ENCODE measurements around the gene LENEP. TPM values are rescaled to one million over a fixed set of nuclear protein-coding genes. Genes with fewer than 3 reads are reported as not detected.
A peak's percentile ranks its signal among the peaks of the same experiment; 100 is the strongest.

LENEP gene
- total RNA-seq, 2 donors from 2014 or later: 0.77 to 0.97 TPM

- no peaks in the 10 kb centered on the region for H3K27me3 Mint-ChIP-seq
Measured at GRCh38 chr1:155003766-155004351, 10.5 kb downstream of the LENEP start.

GRCh38 chr1:155004352-155005075 lies 11.1 kb downstream of the LENEP start:
- Mint-ChIP-seq H3K36me3 (ENCODE audit: low read depth) (peaks cover 56% of the 10 kb centered on the region), H3K27ac (peak overlapping the region; percentile 95), H3K27me3 (no peaks in the 10 kb centered on the region), H3K9me3 (no peaks in the 10 kb centered on the region), H3K4me3 (peak overlapping the region; percentile 91), H3K4me1 (peaks cover 24% of the 10 kb centered on the region)
- no peak for ATAC-seq (replicated peaks)

More at GRCh38 chr1:155003766-155004351, 10.5 kb downstream of the LENEP start:
- ATAC-seq (replicated peaks): no peak
- H3K27ac Mint-ChIP-seq: peak overlapping the region; percentile 95
- H3K36me3 Mint-ChIP-seq (ENCODE audit: low read depth): peaks cover 50% of the 10 kb centered on the region
- H3K9me3 Mint-ChIP-seq: no peaks in the 10 kb centered on the region
- peaks cover 24% of the 10 kb centered on the region for H3K4me1 Mint-ChIP-seq
- peak overlapping the region; percentile 91 for H3K4me3 Mint-ChIP-seq

GRCh38 chr1:155005076-155006011 lies 12.0 kb downstream of the LENEP start:
- peaks cover 17% of the 10 kb centered on the region for H3K4me1 Mint-ChIP-seq
- no peak for ATAC-seq (replicated peaks)
- no peaks in the 10 kb centered on the region for H3K27me3 Mint-ChIP-seq
- peak overlapping the region; percentile 91 for H3K4me3 Mint-ChIP-seq
- peak overlapping the region; percentile 95 for H3K27ac Mint-ChIP-seq
- H3K9me3 Mint-ChIP-seq: no peaks in the 10 kb centered on the region
- peaks cover 65% of the 10 kb centered on the region for H3K36me3 Mint-ChIP-seq (ENCODE audit: low read depth)

- Mint-ChIP-seq H3K36me3 (ENCODE audit: low read depth) (peaks cover 78% of the 10 kb centered on the region), H3K9me3 (no peaks in the 10 kb centered on the region), H3K27ac (peak overlapping the region; percentile 94), H3K4me3 (peak overlapping the region; percentile 91), H3K27me3 (no peaks in the 10 kb centered on the region), H3K4me1 (peaks cover 17% of the 10 kb centered on the region)
- ATAC-seq (replicated peaks): no peak
Measured at GRCh38 chr1:155006601-155007101, 13.3 kb downstream of the LENEP start.

- peak overlapping the region; percentile 91 for H3K4me3 Mint-ChIP-seq
- no peaks in the 10 kb centered on the region for H3K9me3 Mint-ChIP-seq
- peaks cover 80% of the 10 kb centered on the region for H3K36me3 Mint-ChIP-seq (ENCODE audit: low read depth)
- no peaks in the 10 kb centered on the region for H3K27me3 Mint-ChIP-seq
- peaks cover 22% of the 10 kb centered on the region for H3K4me1 Mint-ChIP-seq
- ATAC-seq (replicated peaks): no peak
- H3K27ac Mint-ChIP-seq: no peak overlapping the region
Measured at GRCh38 chr1:155007251-155007828, 14.0 kb downstream of the LENEP start.

- H3K27ac Mint-ChIP-seq: peak overlapping the region; percentile 92
- H3K36me3 Mint-ChIP-seq (ENCODE audit: low read depth): peaks cover 82% of the 10 kb centered on the region
- peaks cover 31% of the 10 kb centered on the region for H3K4me1 Mint-ChIP-seq
- H3K9me3 Mint-ChIP-seq: no peaks in the 10 kb centered on the region
- peak overlapping the region; percentile 91 for H3K4me3 Mint-ChIP-seq
- ATAC-seq (replicated peaks): peak; percentile 68
- no peaks in the 10 kb centered on the region for H3K27me3 Mint-ChIP-seq
Measured at GRCh38 chr1:155008015-155008941, 14.9 kb downstream of the LENEP start.

GRCh38 chr1:155009221-155009711 lies 15.9 kb downstream of the LENEP start:
- Mint-ChIP-seq H3K4me1 (peaks cover 35% of the 10 kb centered on the region), H3K9me3 (no peaks in the 10 kb centered on the region), H3K27ac (peak overlapping the region; percentile 92), H3K4me3 (peak overlapping the region; percentile 91), H3K27me3 (no peaks in the 10 kb centered on the region), H3K36me3 (ENCODE audit: low read depth) (peaks cover 82% of the 10 kb centered on the region)
- no peak for ATAC-seq (replicated peaks)

GRCh38 chr1:155009742-155010141 lies 16.4 kb downstream of the LENEP start:
- H3K36me3 Mint-ChIP-seq (ENCODE audit: low read depth): peaks cover 82% of the 10 kb centered on the region
- no peak for ATAC-seq (replicated peaks)
- H3K27me3 Mint-ChIP-seq: no peaks in the 10 kb centered on the region
- H3K27ac Mint-ChIP-seq: peak overlapping the region; percentile 92
- H3K4me3 Mint-ChIP-seq: peak overlapping the region; percentile 91
- no peaks in the 10 kb centered on the region for H3K9me3 Mint-ChIP-seq
- peaks cover 32% of the 10 kb centered on the region for H3K4me1 Mint-ChIP-seq

GRCh38 chr1:155010211-155010918 lies 17.0 kb downstream of the LENEP start:
- H3K9me3 Mint-ChIP-seq: no peaks in the 10 kb centered on the region
- no peaks in the 10 kb centered on the region for H3K27me3 Mint-ChIP-seq
- H3K27ac Mint-ChIP-seq: peak overlapping the region; percentile 92
- H3K4me1 Mint-ChIP-seq: peaks cover 32% of the 10 kb centered on the region
- no peak for ATAC-seq (replicated peaks)
- peak overlapping the region; percentile 91 for H3K4me3 Mint-ChIP-seq
- H3K36me3 Mint-ChIP-seq (ENCODE audit: low read depth): peaks cover 83% of the 10 kb centered on the region

- Mint-ChIP-seq H3K27me3 (no peaks in the 10 kb centered on the region), H3K27ac (peak overlapping the region; percentile 92), H3K4me1 (peaks cover 37% of the 10 kb centered on the region), H3K36me3 (ENCODE audit: low read depth) (peaks cover 83% of the 10 kb centered on the region), H3K9me3 (no peaks in the 10 kb centered on the region), H3K4me3 (peak overlapping the region; percentile 91)
- ATAC-seq (replicated peaks): no peak
Measured at GRCh38 chr1:155011004-155011416, 17.6 kb downstream of the LENEP start.

GRCh38 chr1:155011437-155012025 lies 18.1 kb downstream of the LENEP start:
- no peaks in the 10 kb centered on the region for H3K9me3 Mint-ChIP-seq
- no peaks in the 10 kb centered on the region for H3K27me3 Mint-ChIP-seq
- H3K27ac Mint-ChIP-seq: peak overlapping the region; percentile 92
- no peak for ATAC-seq (replicated peaks)
- peaks cover 37% of the 10 kb centered on the region for H3K4me1 Mint-ChIP-seq
- peak overlapping the region; percentile 91 for H3K4me3 Mint-ChIP-seq
- peaks cover 83% of the 10 kb centered on the region for H3K36me3 Mint-ChIP-seq (ENCODE audit: low read depth)

GRCh38 chr1:155012026-155012546 lies 18.7 kb downstream of the LENEP start:
- Mint-ChIP-seq H3K4me1 (peaks cover 34% of the 10 kb centered on the region), H3K9me3 (no peaks in the 10 kb centered on the region), H3K36me3 (ENCODE audit: low read depth) (peaks cover 88% of the 10 kb centered on the region), H3K27ac (peak overlapping the region; percentile 69), H3K27me3 (no peaks in the 10 kb centered on the region), H3K4me3 (peak overlapping the region; percentile 91)
- no peak for ATAC-seq (replicated peaks)

All from activated T-helper 17 cell treated with anti-CD3 and anti-CD28 coated beads, Interleukin-2, amount 50 U/mL, for 72 hours (primary cell).